ENCODE data around the gene COL4A4.

GRCh38 chr2:227095346-227095745, 68.7 kb downstream of the COL4A4 start:
- TF ChIP-seq EZH2phosphoT487 (conservative IDR thresholded peaks at IDR 0.05; ENCODE audit: low read length) (no peak), CTCF (IDR thresholded peaks at IDR 0.05; ENCODE audit: insufficient read depth, low read length, poor library complexity, severe bottlenecking) (no peak)

Measured in SU-DHL-6 (cell line).